Gastroesophageal sphincter (tissue), 4 donors: ENCODE data around the gene APLF. TPM values are rescaled to one million over a fixed set of nuclear protein-coding genes. Genes with fewer than 3 reads are reported as not detected.

ENCODE experiments used
- ATAC-seq: fragments of 150-250 bp; one replicate; pipeline ENCODE4 v1.9.1; 2016; ENCODE audit warnings: mild to moderate bottlenecking, moderate library complexity
- H3K27ac ChIP-seq, 4 donors: fragments of 200-600 bp; sonication (generic) in 3 of 4; 1 replicate in 3 of 4; 2 replicates in 1 of 4; pipeline ENCODE4 v1.5.1; 2016 to 2019
- H3K27me3 ChIP-seq: fragments of 200-600 bp; sonication (generic); one replicate; pipeline ENCODE4 v1.5.1; 2019
- H3K36me3 ChIP-seq, 2 donors: fragments of 200-600 bp; sonication (generic); one replicate each; pipeline ENCODE4 v1.5.1; 2019; ENCODE audit warnings: control low read depth in 1 of 2
- H3K4me1 ChIP-seq, 3 donors: fragments of 200-600 bp; sonication (generic); 1 replicate in 2 of 3; 2 replicates in 1 of 3; pipeline ENCODE4 v1.5.1; 2016 to 2019; ENCODE audit warnings: control low read depth in 2 of 3
- H3K4me3 ChIP-seq, 2 donors: fragments of 200-600 bp; sonication (generic); one replicate each; pipeline ENCODE4 v1.5.1; 2019; ENCODE audit warnings: mild to moderate bottlenecking in 1 of 2, moderate library complexity in 1 of 2
- H3K9me3 ChIP-seq, 3 donors: fragments of 200-600 bp; sonication (generic); one replicate each; pipeline ENCODE4 v1.5.1; 2017 to 2019; ENCODE audit warnings: control low read depth in 2 of 3
- EP300 ChIP-seq: sonication (generic); formaldehyde crosslinking; IDR thresholded peaks from one replicate; pipeline ENCODE4 v1.6.1; 2017; ENCODE audit warnings: antibody characterized with exemption, mild to moderate bottlenecking
- POLR2A ChIP-seq, 2 donors: fragments of 450-650 bp; IDR thresholded peaks; one replicate each; pipeline ENCODE4 v1.6.1; 2017; ENCODE audit warnings: antibody characterized with exemption in 2 of 2, mild to moderate bottlenecking in 2 of 2, moderate library complexity in 1 of 2
- POLR2AphosphoS5 ChIP-seq: sonication (generic); formaldehyde crosslinking; IDR thresholded peaks from one replicate; pipeline ENCODE4 v1.6.1; 2017; ENCODE audit warnings: antibody characterized with exemption
- WGBS, 2 donors: methylation state at CpG; one replicate each; pipeline ENCODE4 v1.1.5; 2018; ENCODE audit warnings: low coverage in 1 of 2; 5-methylcytosine and 5-hydroxymethylcytosine counted together
- total RNA-seq, 4 donors: library from RNA; depleted of rRNA; stranded (reverse); fragments of >200 nt; gene quantifications; one replicate each; pipeline ENCODE4 v1.1.0, GENCODE V29; 2016
- TF ChIP-seq, protein P1 (sequence below), 4 experiments: fragments of 200-600 bp in 2 of 4; fragments of 450-650 bp in 2 of 4; sonication (generic) in 1 of 4; IDR thresholded peaks; one replicate each; pipeline ENCODE4 v1.5.1; 2017 to 2019; ENCODE audit warnings: antibody characterized with exemption in 4 of 4, mild to moderate bottlenecking in 2 of 4, moderate library complexity in 2 of 4

The APLF gene
- total RNA-seq, 4 donors from 2014 or later = 5.5 to 12.0 (median 10.4) TPM

DNA sequence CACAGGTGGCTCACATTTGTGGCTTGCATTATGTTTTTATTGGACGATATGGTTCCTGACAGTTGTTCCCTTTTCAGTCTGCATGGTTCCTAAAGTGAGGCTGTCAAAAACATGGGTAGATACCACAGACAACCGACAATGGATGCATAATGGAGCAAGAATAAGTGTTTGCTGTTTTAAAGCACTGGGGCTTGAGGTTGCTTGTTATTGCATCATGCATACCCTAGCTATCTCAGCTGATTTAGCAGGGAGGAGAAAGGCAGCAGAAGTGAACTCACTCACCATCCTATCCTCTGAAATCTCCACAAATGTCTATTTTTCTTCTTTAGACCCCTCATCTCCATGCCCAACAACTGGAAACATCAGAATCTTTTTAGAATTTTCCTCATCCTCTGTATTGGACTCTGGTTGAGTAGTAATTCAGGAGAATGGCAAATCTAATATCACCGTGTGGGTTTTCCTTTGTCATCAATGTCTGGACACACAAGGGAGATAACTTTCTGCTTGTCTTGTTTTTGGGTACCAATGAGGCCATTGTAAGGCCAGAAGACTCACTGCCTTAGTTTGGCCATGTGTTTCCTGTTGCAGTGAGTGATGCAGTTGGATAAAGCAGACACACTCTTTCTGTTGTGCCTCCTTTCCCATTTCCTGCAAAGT lies 47.0 kb upstream of the APLF start:
- TF ChIP-seq, protein P1, sequence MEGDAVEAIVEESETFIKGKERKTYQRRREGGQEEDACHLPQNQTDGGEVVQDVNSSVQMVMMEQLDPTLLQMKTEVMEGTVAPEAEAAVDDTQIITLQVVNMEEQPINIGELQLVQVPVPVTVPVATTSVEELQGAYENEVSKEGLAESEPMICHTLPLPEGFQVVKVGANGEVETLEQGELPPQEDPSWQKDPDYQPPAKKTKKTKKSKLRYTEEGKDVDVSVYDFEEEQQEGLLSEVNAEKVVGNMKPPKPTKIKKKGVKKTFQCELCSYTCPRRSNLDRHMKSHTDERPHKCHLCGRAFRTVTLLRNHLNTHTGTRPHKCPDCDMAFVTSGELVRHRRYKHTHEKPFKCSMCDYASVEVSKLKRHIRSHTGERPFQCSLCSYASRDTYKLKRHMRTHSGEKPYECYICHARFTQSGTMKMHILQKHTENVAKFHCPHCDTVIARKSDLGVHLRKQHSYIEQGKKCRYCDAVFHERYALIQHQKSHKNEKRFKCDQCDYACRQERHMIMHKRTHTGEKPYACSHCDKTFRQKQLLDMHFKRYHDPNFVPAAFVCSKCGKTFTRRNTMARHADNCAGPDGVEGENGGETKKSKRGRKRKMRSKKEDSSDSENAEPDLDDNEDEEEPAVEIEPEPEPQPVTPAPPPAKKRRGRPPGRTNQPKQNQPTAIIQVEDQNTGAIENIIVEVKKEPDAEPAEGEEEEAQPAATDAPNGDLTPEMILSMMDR (IDR thresholded peaks at IDR 0.05) = no peak
- TF ChIP-seq POLR2AphosphoS5 = no peak
- TF ChIP-seq POLR2A (IDR thresholded peaks at IDR 0.05) = no peak
- TF ChIP-seq EP300 = no peak
- 74 to 79% methylated on average over 3 of the region's 3 CpGs for WGBS, 2 donors
- no peaks in the 10 kb centered on the region for H3K27me3 ChIP-seq
- no peak for ATAC-seq
- H3K27ac ChIP-seq = no peak overlapping the region
- H3K4me1 ChIP-seq = no peaks in the 10 kb centered on the region
- no peaks in the 10 kb centered on the region for H3K36me3 ChIP-seq
- no peaks in the 10 kb centered on the region for H3K9me3 ChIP-seq
- H3K4me3 ChIP-seq = no peak overlapping the region

DNA sequence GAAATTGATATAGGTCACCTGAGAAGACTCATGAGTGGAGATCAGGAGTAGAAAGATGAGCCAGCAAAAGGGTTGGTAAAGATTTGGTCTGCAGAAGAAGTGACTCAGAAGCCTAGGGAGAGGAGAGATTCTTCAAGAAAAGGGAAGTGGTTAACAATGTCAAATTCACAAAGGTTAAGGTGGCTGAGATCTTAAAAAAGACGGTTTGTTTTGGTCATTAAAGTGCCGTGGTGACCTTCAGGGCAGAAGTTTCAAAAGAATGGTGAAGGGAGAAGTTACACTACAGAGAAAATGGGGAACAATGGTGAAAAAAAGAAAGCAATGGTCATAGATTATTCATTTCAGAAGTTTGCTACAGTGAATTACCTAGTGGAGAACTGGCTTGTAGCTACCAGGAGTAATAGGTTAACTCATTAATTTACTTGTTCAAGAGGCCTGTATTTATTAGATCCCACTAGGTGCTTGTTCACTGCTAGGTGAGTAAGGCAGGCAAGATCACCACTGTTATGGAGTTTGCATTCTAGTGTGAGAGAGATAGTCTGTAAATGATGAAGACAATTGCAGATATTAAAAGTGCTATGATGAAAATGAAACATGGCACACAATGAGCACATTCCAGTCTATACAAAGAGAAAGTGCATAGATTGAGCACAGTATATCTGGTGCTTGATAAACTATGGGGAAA lies 43.3 kb upstream of the APLF start:
- WGBS, 2 donors = 62 to 67% methylated on average over 1 to 2 of the region's 2 CpGs
- no peaks in the 10 kb centered on the region for H3K27me3 ChIP-seq
- H3K36me3 ChIP-seq = no peaks in the 10 kb centered on the region
- no peak overlapping the region for H3K27ac ChIP-seq
- H3K9me3 ChIP-seq = no peaks in the 10 kb centered on the region
- TF ChIP-seq EP300 (no peak), POLR2A (IDR thresholded peaks at IDR 0.05) (no peak)
- peaks cover 0 to 21% (median 0%) of the 10 kb centered on the region in 3 donors for H3K4me1 ChIP-seq
- H3K4me3 ChIP-seq = no peak overlapping the region
- no peak for ATAC-seq

DNA sequence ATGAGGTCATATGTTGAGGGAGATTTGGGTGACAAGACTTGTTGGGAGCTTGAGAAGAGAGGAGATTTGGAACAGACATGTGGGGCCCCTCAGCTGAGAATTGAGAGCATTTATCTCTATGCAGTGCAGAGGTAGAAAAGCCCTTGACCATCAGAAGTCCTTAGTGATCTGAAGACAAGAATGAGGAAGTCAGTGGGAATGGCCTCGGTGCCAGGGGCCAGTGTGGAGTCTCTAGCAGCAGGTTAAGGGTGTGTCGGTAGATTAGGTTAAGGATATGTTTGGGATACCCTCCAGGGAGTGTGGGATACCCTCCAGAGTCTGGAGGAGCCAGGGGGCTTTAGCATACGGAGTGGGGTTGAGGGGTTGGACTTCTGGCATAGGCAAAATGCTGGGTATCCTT lies 41.9 kb upstream of the APLF start:
- TF ChIP-seq POLR2AphosphoS5 (no peak), POLR2A (IDR thresholded peaks at IDR 0.05) (no peak), EP300 (no peak)
- WGBS, 2 donors = 74 to 81% methylated on average over 2 to 3 of the region's 3 CpGs
- ATAC-seq = no peak

DNA sequence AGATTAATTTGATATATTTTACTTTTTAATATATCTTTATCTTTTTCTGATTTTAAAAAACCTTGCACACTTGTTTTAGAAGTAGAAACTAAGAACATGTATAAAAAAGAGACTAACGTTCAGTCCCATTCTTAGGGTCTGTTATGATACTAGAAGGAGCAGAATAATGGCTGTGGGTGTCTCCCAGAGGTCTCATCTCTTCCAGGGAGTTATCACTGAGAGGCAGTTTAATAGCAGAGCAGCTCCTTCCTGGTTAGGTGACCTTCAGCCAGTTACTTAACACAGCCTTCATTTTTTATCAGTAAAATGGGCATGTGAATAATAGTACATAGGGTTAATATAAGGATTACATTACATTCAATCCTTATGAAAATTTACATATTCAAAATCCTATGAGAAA lies 40.9 kb upstream of the APLF start:
- 91 to 92% methylated on average over 1 of the region's 1 CpG for WGBS, 2 donors
- H3K27ac ChIP-seq = no peak overlapping the region
- no peaks in the 10 kb centered on the region for H3K36me3 ChIP-seq
- peaks cover 0 to 21% (median 0%) of the 10 kb centered on the region in 3 donors for H3K4me1 ChIP-seq
- no peaks in the 10 kb centered on the region for H3K27me3 ChIP-seq
- no peak overlapping the region for H3K4me3 ChIP-seq
- H3K9me3 ChIP-seq = no peaks in the 10 kb centered on the region
- ATAC-seq = no peak
- TF ChIP-seq, protein P1 (IDR thresholded peaks at IDR 0.05) = no peak
- no peak for TF ChIP-seq POLR2AphosphoS5
- TF ChIP-seq POLR2A (IDR thresholded peaks at IDR 0.05) = no peak
- no peak for TF ChIP-seq EP300

More for the DNA sequence above, 41.9 kb upstream of the APLF start:
- Histone ChIP-seq H3K9me3 (no peaks in the 10 kb centered on the region), H3K27ac (no peak overlapping the region), H3K4me3 (no peak overlapping the region), H3K4me1 (peaks cover 0 to 21% (median 0%) of the 10 kb centered on the region in 3 donors), H3K36me3 (no peaks in the 10 kb centered on the region), H3K27me3 (no peaks in the 10 kb centered on the region)

DNA sequence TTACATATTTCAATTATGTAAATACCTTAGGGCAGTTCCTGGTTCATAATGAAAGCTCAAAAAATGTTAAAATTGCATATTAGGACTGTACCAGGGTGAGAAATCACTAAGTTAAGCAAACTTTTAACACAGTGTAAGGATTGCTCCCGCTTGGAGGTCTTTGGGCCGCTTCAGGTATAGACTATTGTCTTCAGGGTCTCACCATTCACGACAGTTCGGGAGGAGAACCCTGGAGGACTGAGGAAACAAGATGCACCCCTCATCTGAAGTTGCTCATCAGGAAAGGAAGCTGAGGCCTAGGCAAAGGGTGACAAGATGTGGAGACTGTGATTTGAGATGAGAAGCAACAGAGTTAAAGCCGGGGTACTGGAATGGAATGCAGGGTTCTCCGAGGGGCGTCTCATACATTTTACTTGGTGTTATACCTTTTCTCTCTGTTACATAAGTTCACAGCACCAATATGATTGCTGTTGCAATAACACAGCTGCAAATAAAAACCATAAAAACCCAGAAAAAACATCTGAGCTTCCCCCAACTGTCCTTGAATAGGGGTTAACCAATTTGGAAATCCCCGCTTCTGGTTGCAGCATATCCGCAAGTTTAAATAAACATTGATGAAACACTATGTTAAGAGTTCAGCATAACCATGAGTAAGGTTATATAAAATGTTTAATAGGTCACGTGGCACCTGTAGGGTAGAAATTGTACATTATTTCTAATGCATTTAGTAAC lies 40.4 kb upstream of the APLF start:
- TF ChIP-seq POLR2AphosphoS5 = no peak
- no peak for TF ChIP-seq EP300
- TF ChIP-seq, protein P1 (IDR thresholded peaks at IDR 0.05) = no peak
- no peak for TF ChIP-seq POLR2A (IDR thresholded peaks at IDR 0.05)
- ATAC-seq = no peak
- H3K27ac ChIP-seq = no peak overlapping the region
- H3K36me3 ChIP-seq = no peaks in the 10 kb centered on the region
- H3K9me3 ChIP-seq = no peaks in the 10 kb centered on the region
- H3K4me3 ChIP-seq = no peak overlapping the region
- WGBS, 2 donors = 73 to 74% methylated on average over 8 of the region's 10 CpGs
- H3K4me1 ChIP-seq = peaks cover 0 to 21% (median 0%) of the 10 kb centered on the region in 3 donors
- no peaks in the 10 kb centered on the region for H3K27me3 ChIP-seq
